ENCODE data around the gene MTARC2. TPM values are rescaled to one million over a fixed set of nuclear protein-coding genes. Genes with fewer than 3 reads are reported as not detected.

The MTARC2 gene
- total and polyA plus RNA-seq, 7 donors, result 4.8 to 22.7 (median 11.9) TPM

- H3K36me3 ChIP-seq, result peaks cover 0 to 62% (median 14%) of the 10 kb centered on the region in 4 donors
- 50 to 61% methylated on average over 8 of the region's 8 CpGs for WGBS, 2 donors
- H3K4me3 ChIP-seq, result no peak overlapping the region
- H3K9me3 ChIP-seq, result no peaks in the 10 kb centered on the region
- TF ChIP-seq EP300 (IDR thresholded peaks at IDR 0.05) (no peak), POLR2AphosphoS5 (IDR thresholded peaks at IDR 0.05) (peak in 1 of 4 donors; percentile 13)
- peaks cover 0 to 8% (median 3%) of the 10 kb centered on the region in 4 donors for H3K4me1 ChIP-seq
- DNase-seq, result peak; percentile 79
- no peaks in the 10 kb centered on the region for H3K27me3 ChIP-seq
- intact Hi-C loops (cut with DNase I), result no loop called here
- H3K27ac ChIP-seq, result peak overlapping the region; percentile 7 to 62 (median 52)
Observed at GRCh38 chr1:220767312-220768125, 19.4 kb downstream of the MTARC2 start.

- Histone ChIP-seq H3K4me1 (peaks cover 0 to 8% (median 3%) of the 10 kb centered on the region in 4 donors), H3K4me3 (no peak overlapping the region), H3K9me3 (no peaks in the 10 kb centered on the region), H3K27ac (peak overlapping the region; percentile 7 to 62 (median 52)), H3K36me3 (peaks cover 0 to 55% (median 13%) of the 10 kb centered on the region in 4 donors), H3K27me3 (no peaks in the 10 kb centered on the region)
- 72 to 89% methylated on average over 5 of the region's 5 CpGs for WGBS, 2 donors
- DNase-seq, result no peak
- intact Hi-C loops (cut with DNase I), result no loop called here
- no peak for TF ChIP-seq POLR2A (IDR thresholded peaks at IDR 0.05)
- TF ChIP-seq POLR2AphosphoS5 (IDR thresholded peaks at IDR 0.05), result no peak
- TF ChIP-seq EP300 (IDR thresholded peaks at IDR 0.05), result no peak
- no peak for TF ChIP-seq CTCF (IDR thresholded peaks at IDR 0.05)
Observed at GRCh38 chr1:220768126-220768601, 20.0 kb downstream of the MTARC2 start.

GRCh38 chr1:220769205-220769604 is 21.1 kb downstream of the MTARC2 start:
- intact Hi-C loops (cut with DNase I), result no loop called here
- Histone ChIP-seq H3K27me3 (no peaks in the 10 kb centered on the region), H3K9me3 (no peaks in the 10 kb centered on the region), H3K4me1 (peaks cover 0 to 8% (median 3%) of the 10 kb centered on the region in 4 donors), H3K27ac (no peak overlapping the region), H3K4me3 (no peak overlapping the region), H3K36me3 (peaks cover 0 to 46% (median 9%) of the 10 kb centered on the region in 4 donors)
- TF ChIP-seq POLR2A (IDR thresholded peaks at IDR 0.05) (no peak), POLR2AphosphoS5 (IDR thresholded peaks at IDR 0.05) (no peak), EP300 (IDR thresholded peaks at IDR 0.05) (no peak), CTCF (IDR thresholded peaks at IDR 0.05) (no peak)
- 94 to 98% methylated on average over 13 of the region's 13 CpGs for WGBS, 2 donors
- no peak for DNase-seq

- no peak for DNase-seq
- H3K4me3 ChIP-seq, result no peak overlapping the region
- TF ChIP-seq CTCF (IDR thresholded peaks at IDR 0.05) (no peak), EP300 (IDR thresholded peaks at IDR 0.05) (no peak), POLR2AphosphoS5 (IDR thresholded peaks at IDR 0.05) (no peak), POLR2A (IDR thresholded peaks at IDR 0.05) (no peak)
- no peak overlapping the region for H3K27ac ChIP-seq
- intact Hi-C loops (cut with DNase I), result no loop called here
- H3K27me3 ChIP-seq, result no peaks in the 10 kb centered on the region
- peaks cover 0 to 8% (median 3%) of the 10 kb centered on the region in 4 donors for H3K4me1 ChIP-seq
- WGBS, 2 donors, result 79 to 92% methylated on average over 15 of the region's 15 CpGs
- H3K36me3 ChIP-seq, result peaks cover 0 to 38% (median 7%) of the 10 kb centered on the region in 4 donors
- H3K9me3 ChIP-seq, result no peaks in the 10 kb centered on the region
Observed at GRCh38 chr1:220770245-220770913, 22.3 kb downstream of the MTARC2 start.

- intact Hi-C loops (cut with DNase I), result no loop called here
- TF ChIP-seq EP300 (IDR thresholded peaks at IDR 0.05), result no peak
- TF ChIP-seq POLR2A (IDR thresholded peaks at IDR 0.05), result no peak
- TF ChIP-seq POLR2AphosphoS5 (IDR thresholded peaks at IDR 0.05), result no peak
- no peak for TF ChIP-seq CTCF (IDR thresholded peaks at IDR 0.05)
- no peak for DNase-seq
- Histone ChIP-seq H3K4me3 (no peak overlapping the region), H3K36me3 (peaks cover 0 to 38% (median 7%) of the 10 kb centered on the region in 4 donors), H3K27me3 (no peaks in the 10 kb centered on the region), H3K4me1 (peaks cover 0 to 6% (median 2%) of the 10 kb centered on the region in 4 donors), H3K27ac (no peak overlapping the region), H3K9me3 (no peaks in the 10 kb centered on the region)
- 90 to 92% methylated on average over 4 of the region's 4 CpGs for WGBS, 2 donors
Observed at GRCh38 chr1:220772846-220773245, 24.7 kb downstream of the MTARC2 start.

Data from sigmoid colon (tissue), 7 donors.